ENCODE results near the gene CROCC2. TPM values are rescaled to one million over a fixed set of nuclear protein-coding genes. Genes with fewer than 3 reads are reported as not detected.

The CROCC2 gene
- total RNA-seq, 6 donors from 2014 or later = 0.23 to 17.8 (median 7.6) TPM

DNA sequence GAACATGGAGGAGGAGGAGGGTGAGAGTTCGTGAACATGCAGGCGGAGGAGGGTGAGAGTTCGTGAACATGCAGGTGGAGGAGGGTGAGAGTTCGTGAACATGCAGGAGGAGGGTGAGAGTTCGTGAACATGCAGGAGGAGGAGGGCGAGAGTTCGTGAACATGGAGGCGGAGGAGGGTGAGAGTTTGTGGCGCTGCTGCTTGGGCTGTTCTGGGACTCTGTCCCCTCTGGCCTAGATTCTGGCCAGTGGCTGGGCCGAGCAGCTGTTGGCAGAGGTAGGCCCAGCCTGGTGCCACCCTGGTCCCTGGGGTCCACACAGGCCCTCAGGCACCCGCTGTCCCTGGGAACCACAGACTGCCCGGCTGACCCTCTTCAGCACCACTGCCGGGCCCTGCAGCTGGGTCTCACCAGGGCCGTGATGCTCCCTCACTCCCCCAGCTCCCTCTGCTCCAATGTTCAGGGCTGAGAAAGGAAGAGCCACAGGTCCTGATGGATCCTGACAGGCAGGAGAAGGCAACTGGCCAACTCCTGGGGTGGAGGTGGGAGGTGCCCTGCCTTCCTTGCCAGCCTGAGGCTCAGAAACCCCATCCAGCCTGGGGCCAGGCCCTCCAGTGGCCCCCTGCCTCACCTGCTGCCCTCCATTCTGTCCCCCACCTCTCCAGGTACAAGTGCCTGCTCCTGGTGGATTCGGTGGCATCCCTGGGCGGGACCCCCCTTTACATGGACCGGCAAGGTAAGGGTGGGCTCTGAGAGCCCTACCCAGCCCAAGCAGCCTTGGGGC, 33.6 kb upstream of the CROCC2 start:
- 89 to 92% methylated on average over 12 to 17 of the region's 17 CpGs for WGBS, 2 donors
- Histone ChIP-seq H3K27ac (no peak overlapping the region), H3K27me3 (no peaks in the 10 kb centered on the region), H3K9me3 (no peaks in the 10 kb centered on the region), H3K36me3 (no peaks in the 10 kb centered on the region), H3K4me3 (no peak overlapping the region), H3K4me1 (no peaks in the 10 kb centered on the region)
- DNase-seq (peak in 1 of 2 donors; percentile 65), ATAC-seq (ENCODE audit: low FRiP score in 2 of 2) (no peak)
- TF ChIP-seq POLR2AphosphoS5 (IDR thresholded peaks at IDR 0.05) (no peak), EP300 (IDR thresholded peaks at IDR 0.05) (no peak), POLR2A (IDR thresholded peaks at IDR 0.05) (no peak)
- TF ChIP-seq, protein P1, sequence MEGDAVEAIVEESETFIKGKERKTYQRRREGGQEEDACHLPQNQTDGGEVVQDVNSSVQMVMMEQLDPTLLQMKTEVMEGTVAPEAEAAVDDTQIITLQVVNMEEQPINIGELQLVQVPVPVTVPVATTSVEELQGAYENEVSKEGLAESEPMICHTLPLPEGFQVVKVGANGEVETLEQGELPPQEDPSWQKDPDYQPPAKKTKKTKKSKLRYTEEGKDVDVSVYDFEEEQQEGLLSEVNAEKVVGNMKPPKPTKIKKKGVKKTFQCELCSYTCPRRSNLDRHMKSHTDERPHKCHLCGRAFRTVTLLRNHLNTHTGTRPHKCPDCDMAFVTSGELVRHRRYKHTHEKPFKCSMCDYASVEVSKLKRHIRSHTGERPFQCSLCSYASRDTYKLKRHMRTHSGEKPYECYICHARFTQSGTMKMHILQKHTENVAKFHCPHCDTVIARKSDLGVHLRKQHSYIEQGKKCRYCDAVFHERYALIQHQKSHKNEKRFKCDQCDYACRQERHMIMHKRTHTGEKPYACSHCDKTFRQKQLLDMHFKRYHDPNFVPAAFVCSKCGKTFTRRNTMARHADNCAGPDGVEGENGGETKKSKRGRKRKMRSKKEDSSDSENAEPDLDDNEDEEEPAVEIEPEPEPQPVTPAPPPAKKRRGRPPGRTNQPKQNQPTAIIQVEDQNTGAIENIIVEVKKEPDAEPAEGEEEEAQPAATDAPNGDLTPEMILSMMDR (IDR thresholded peaks at IDR 0.05) = no peak

DNA sequence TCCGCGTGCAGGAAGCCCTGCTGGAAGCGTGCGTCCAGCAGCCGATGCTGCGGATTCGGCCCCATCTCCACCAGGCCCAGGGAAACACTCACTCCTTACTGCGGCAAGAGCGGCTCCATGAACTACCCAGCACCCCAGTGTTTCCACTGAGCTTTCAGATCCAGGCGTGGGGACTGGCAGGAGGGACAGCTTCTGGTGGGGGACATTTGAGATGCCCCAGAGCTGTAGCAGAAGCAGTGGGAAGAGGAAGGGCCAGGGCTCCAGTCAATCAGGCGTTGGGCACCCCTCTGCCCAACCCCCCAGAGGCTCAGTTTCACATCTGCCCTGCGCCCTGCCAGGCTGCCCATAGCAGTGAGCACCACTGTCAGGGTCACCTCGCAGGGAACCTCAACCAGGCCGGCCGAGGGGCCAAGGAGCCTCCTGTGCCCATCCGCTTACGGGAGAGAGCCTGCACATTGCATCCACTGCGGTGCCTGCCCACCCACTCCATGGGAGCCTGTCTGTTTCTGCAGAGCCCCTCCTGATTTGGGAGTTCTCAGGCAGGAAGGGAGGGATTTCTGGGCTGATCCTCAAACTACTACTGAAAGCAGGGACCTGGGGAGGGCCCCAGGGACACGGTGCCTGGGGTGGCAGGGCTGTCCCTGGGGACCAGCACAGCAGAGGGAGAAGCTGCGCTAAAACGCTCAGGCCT, 32.9 kb upstream of the CROCC2 start:
- Histone ChIP-seq H3K4me3 (no peak overlapping the region), H3K36me3 (no peaks in the 10 kb centered on the region), H3K27me3 (no peaks in the 10 kb centered on the region), H3K9me3 (no peaks in the 10 kb centered on the region), H3K27ac (no peak overlapping the region), H3K4me1 (no peaks in the 10 kb centered on the region)
- DNase-seq = peak in 1 of 2 donors; percentile 69
- ATAC-seq (ENCODE audit: low FRiP score in 2 of 2) = no peak
- 90 to 91% methylated on average over 6 to 18 of the region's 21 CpGs for WGBS, 2 donors
- no peak for TF ChIP-seq POLR2AphosphoS5 (IDR thresholded peaks at IDR 0.05)
- TF ChIP-seq EP300 (IDR thresholded peaks at IDR 0.05) = no peak
- TF ChIP-seq, protein P1 (IDR thresholded peaks at IDR 0.05) = no peak
- TF ChIP-seq POLR2A (IDR thresholded peaks at IDR 0.05) = no peak

DNA sequence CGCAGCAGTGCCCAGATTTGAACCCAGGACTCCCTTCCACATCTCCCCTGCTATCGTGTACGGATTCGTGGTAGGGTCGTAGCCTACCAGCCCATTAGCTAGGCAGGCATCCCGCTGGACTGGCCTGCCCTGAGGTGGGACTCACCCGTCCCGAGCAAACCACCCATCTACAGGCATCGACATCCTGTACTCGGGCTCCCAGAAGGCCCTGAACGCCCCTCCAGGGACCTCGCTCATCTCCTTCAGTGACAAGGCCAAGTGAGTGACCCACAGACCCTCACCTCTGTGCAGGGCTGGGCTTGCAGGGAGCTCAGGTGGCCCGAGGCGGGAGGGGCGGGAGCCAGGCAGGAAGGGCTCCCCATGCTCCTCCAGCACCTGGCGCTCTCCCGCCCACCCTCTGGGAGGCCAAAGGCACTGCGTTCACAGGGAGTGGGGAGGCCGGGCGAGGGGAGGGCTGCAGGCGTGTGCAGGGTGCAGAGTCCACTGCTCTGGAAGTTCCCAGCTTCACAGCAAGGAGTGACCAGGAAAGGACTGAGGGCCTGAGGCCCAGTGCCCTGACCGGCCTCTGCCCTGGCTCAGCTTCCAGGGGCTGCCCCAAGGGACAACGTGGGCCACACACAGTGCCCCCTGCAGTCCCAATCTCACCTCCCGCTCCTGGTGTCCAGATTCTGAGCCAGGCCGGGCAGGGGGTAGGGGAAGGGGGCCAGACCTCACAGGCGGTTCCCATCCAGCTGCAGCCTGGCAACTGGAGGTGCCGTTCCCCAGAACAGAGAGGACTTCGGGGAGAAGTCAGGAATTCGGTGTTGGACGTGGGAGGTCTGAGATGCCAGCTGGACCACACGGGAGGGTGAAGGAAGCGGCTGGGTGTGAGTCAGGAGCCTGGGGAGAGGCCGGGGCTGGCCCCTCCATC, 32.1 kb upstream of the CROCC2 start:
- TF ChIP-seq, protein P1 (IDR thresholded peaks at IDR 0.05) = no peak
- TF ChIP-seq POLR2AphosphoS5 (IDR thresholded peaks at IDR 0.05) (no peak), POLR2A (IDR thresholded peaks at IDR 0.05) (no peak), EP300 (IDR thresholded peaks at IDR 0.05) (no peak)
- WGBS, 2 donors = 80 to 86% methylated on average over 21 to 33 of the region's 33 CpGs
- Histone ChIP-seq H3K27me3 (no peaks in the 10 kb centered on the region), H3K36me3 (no peaks in the 10 kb centered on the region), H3K27ac (no peak overlapping the region), H3K4me1 (no peaks in the 10 kb centered on the region), H3K9me3 (no peaks in the 10 kb centered on the region), H3K4me3 (no peak overlapping the region)
- no peak for ATAC-seq (ENCODE audit: low FRiP score in 2 of 2)
- peak in 1 of 2 donors; percentile 62 for DNase-seq

DNA sequence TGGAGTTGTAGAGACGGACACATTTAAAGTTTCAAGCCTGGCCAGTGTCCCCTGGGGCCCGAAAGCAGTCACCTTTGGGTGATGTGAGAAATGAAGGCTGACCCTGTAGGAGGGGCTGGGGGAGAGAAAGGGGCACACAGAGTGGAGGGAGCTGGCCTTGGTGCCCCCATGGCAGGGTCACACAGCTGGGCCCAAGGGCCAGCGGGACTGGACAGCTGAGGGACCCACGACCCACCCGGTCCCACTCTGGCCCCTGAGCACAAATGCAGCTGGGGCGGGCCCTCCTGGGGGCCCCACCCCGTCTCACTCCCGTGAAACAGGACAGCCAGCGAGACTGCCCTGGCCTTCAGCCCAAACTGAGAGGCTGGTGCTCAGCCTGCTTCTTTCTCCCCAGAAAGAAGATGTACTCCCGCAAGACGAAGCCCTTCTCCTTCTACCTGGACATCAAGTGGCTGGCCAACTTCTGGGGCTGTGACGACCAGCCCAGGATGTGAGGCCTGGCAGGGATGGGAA, 31.4 kb upstream of the CROCC2 start:
- TF ChIP-seq POLR2A (IDR thresholded peaks at IDR 0.05) (no peak), EP300 (IDR thresholded peaks at IDR 0.05) (no peak), POLR2AphosphoS5 (IDR thresholded peaks at IDR 0.05) (no peak)
- TF ChIP-seq, protein P1 (IDR thresholded peaks at IDR 0.05) = no peak
- Histone ChIP-seq H3K36me3 (no peaks in the 10 kb centered on the region), H3K9me3 (no peaks in the 10 kb centered on the region), H3K4me1 (no peaks in the 10 kb centered on the region), H3K27me3 (no peaks in the 10 kb centered on the region), H3K4me3 (no peak overlapping the region), H3K27ac (no peak overlapping the region)
- DNase-seq (peak in 1 of 2 donors; percentile 62), ATAC-seq (ENCODE audit: low FRiP score in 2 of 2) (no peak)
- 76 to 89% methylated on average over 6 to 10 of the region's 12 CpGs for WGBS, 2 donors
